Measurements from ENCODE around the gene COL4A5. TPM values are rescaled to one million over a fixed set of nuclear protein-coding genes. Genes with fewer than 3 reads are reported as not detected.
A peak's percentile ranks its signal among the peaks of the same experiment; 100 is the strongest.

COL4A5 gene
- total RNA-seq, 1 donor from 2014 or later, result 48.4 TPM

DNA sequence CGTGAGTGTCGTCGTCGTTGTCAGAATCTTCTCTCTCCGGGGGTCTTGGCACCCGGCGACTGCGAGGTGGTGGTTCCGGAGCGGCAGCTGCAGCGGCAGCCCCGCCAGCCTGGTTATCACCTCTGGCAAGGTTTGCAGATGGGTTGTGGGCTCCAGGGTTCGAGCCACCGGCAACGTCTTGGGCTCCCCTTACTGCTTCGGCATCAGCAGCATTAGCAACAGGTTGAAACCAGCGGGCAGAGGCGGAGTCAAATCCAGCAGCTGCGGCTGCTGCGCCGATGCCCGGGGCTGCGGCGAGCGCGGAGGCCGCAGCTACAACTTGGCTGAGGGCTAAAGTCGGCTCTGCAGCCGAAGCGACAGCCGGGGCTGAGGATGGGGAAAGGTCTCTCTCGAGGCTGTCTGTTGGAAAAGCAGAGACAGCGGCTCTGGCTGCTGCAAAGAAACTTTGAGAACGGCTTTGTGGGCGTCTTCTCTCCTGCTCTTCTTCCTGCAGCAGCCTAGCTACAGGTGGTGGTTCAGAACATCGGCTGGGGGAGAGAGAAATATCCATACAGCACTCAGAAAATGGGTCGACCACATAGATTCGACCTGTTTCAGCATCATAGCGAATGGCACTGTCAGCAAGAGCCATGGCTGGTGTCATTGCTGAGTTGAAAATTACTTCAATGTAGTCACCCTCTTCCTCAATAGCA lies 293.1 kb downstream of the COL4A5 start:
- TF ChIP-seq, protein P1, sequence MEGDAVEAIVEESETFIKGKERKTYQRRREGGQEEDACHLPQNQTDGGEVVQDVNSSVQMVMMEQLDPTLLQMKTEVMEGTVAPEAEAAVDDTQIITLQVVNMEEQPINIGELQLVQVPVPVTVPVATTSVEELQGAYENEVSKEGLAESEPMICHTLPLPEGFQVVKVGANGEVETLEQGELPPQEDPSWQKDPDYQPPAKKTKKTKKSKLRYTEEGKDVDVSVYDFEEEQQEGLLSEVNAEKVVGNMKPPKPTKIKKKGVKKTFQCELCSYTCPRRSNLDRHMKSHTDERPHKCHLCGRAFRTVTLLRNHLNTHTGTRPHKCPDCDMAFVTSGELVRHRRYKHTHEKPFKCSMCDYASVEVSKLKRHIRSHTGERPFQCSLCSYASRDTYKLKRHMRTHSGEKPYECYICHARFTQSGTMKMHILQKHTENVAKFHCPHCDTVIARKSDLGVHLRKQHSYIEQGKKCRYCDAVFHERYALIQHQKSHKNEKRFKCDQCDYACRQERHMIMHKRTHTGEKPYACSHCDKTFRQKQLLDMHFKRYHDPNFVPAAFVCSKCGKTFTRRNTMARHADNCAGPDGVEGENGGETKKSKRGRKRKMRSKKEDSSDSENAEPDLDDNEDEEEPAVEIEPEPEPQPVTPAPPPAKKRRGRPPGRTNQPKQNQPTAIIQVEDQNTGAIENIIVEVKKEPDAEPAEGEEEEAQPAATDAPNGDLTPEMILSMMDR (IDR thresholded peaks at IDR 0.05; ENCODE audit: insufficient read depth, low read length, severe bottlenecking), result no peak
- peaks cover 38% of the 10 kb centered on the region for H3K27me3 ChIP-seq (ENCODE audit: control insufficient read depth, insufficient read depth, low read length)
- no peaks in the 10 kb centered on the region for H3K36me3 ChIP-seq (ENCODE audit: control insufficient read depth, insufficient read depth, low read length)
- FAIRE-seq, result no peak
- no peak overlapping the region for H3K4me3 ChIP-seq (ENCODE audit: low read depth, low read length)
- no peak for DNase-seq (ENCODE audit: low read depth)

DNA sequence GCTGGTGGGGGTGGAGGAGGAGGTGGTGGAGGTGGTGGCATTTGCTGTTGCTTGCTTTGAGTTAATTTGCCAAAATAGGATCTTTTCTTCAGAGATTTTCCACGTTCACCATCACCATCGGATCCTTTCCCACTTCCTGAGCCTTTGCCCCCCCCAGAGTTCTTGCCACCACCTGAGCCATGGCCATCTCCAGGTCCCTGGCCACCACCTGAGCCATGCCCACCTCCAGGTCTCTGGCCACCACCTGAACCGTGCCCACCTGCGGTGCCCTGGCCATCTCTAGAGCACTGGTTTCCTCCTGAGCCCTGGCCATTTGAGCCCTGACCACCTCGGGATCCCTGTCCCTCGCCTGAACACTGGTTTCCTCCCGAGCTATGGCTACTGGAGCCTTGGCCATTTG lies 294.8 kb downstream of the COL4A5 start:
- H3K4me3 ChIP-seq (ENCODE audit: low read depth, low read length), result no peak overlapping the region
- H3K36me3 ChIP-seq (ENCODE audit: control insufficient read depth, insufficient read depth, low read length), result no peaks in the 10 kb centered on the region
- DNase-seq (ENCODE audit: low read depth) (no peak), FAIRE-seq (no peak)
- TF ChIP-seq, protein P1 (IDR thresholded peaks at IDR 0.05; ENCODE audit: insufficient read depth, low read length, severe bottlenecking), result no peak
- peaks cover 40% of the 10 kb centered on the region for H3K27me3 ChIP-seq (ENCODE audit: control insufficient read depth, insufficient read depth, low read length)

GRCh38 chrX:108735091-108735678 lies 295.5 kb downstream of the COL4A5 start:
- DNase-seq (ENCODE audit: low read depth) (peak; percentile 1), FAIRE-seq (no peak)
- Histone ChIP-seq H3K4me3 (ENCODE audit: low read depth, low read length) (no peak overlapping the region), H3K27me3 (ENCODE audit: control insufficient read depth, insufficient read depth, low read length) (peaks cover 40% of the 10 kb centered on the region), H3K36me3 (ENCODE audit: control insufficient read depth, insufficient read depth, low read length) (no peaks in the 10 kb centered on the region)
- TF ChIP-seq, protein P1 (IDR thresholded peaks at IDR 0.05; ENCODE audit: insufficient read depth, low read length, severe bottlenecking), result peak; percentile 39

- TF ChIP-seq, protein P1 (IDR thresholded peaks at IDR 0.05; ENCODE audit: insufficient read depth, low read length, severe bottlenecking), result no peak
- Histone ChIP-seq H3K27me3 (ENCODE audit: control insufficient read depth, insufficient read depth, low read length) (peaks cover 39% of the 10 kb centered on the region), H3K4me3 (ENCODE audit: low read depth, low read length) (peak overlapping the region; percentile 30), H3K36me3 (ENCODE audit: control insufficient read depth, insufficient read depth, low read length) (no peaks in the 10 kb centered on the region)
- FAIRE-seq (no peak), DNase-seq (ENCODE audit: low read depth) (peak; percentile 2)
Observed at GRCh38 chrX:108735679-108736508, 296.3 kb downstream of the COL4A5 start.

- H3K27me3 ChIP-seq (ENCODE audit: control insufficient read depth, insufficient read depth, low read length), result peaks cover 34% of the 10 kb centered on the region
- DNase-seq (ENCODE audit: low read depth) (peak; percentile 3), FAIRE-seq (no peak)
- H3K4me3 ChIP-seq (ENCODE audit: low read depth, low read length), result peak within 1 kb of the TSS; percentile 30
- TF ChIP-seq, protein P1 (IDR thresholded peaks at IDR 0.05; ENCODE audit: insufficient read depth, low read length, severe bottlenecking), result no peak
- no peaks in the 10 kb centered on the region for H3K36me3 ChIP-seq (ENCODE audit: control insufficient read depth, insufficient read depth, low read length)
Observed at GRCh38 chrX:108736509-108737479, 297.2 kb downstream of the COL4A5 start, which contains the start of gene IRS4. Gene IRS4, minus strand, starts transcription at chrX:108736563.
